ENCODE measurements around the gene OR5T1.

Gene OR5T1

GRCh38 chr11:56273854-56274253 is at the start of gene OR5T1:
Gene OR5T1 (plus strand): TSS chr11:56274154. CDS start chr11:56275639, 1,485 bp downstream.
- no peak for DNase-seq

DNA sequence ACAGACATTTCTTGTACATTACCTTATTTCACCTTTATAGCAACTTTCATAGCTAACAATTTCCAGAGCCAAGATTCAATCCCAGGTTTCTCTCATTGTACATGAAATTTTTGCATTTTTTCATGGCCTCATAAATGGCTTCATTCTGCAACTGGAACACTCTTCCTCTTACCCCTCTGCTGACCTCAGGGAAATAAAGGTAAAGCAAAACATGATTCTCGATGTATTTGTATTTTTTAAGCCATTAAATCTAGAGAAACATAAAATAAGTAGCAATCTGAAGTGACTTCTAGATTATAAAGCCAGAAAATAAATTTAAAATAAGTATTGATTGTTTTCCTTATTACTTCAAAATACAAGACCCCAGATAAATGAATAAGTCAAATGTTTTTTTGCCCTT is 39.8 kb upstream of the OR5T1 start, which contains the start of gene OR5T2:
TSS of gene OR5T2 (minus strand) at position 101 of the 400 bp plus-strand sequence. CDS start 1,193 bp downstream, outside the sequence.
- no peak for DNase-seq

- DNase-seq: no peak
Measured at GRCh38 chr11:56251954-56252353, 22.0 kb upstream of the OR5T1 start, which contains the start of gene OR5T3. Gene OR5T3 (plus strand): TSS chr11:56252254. CDS start chr11:56252254, 0 bp downstream.

GRCh38 chr11:56271092-56271491 is 2.9 kb upstream of the OR5T1 start:
- DNase-seq: no peak

DNA sequence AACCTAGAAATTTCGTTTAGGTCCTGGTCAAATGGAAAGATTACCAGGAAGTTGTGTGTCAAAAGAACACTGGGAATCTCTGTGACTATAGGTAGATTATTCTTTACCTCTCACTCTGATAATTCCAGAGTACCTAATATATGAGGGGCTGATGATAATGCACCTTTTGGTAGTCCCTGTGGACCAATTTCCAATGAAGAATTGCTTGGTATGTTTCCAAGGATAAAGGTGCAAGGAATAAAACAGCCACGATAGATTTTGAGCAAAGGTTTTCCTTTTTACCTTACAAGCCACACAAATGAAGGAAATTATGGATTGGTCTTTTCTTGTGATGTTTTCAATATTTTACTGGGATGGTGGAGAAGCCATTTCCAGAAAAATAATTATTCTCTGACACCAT is 18.2 kb downstream of the OR5T1 start, which contains the start of gene OR8H1:
TSS of gene OR8H1 (minus strand) at position 101 of the 400 bp plus-strand sequence. CDS start 1,192 bp downstream, outside the sequence.
- DNase-seq: no peak

DNA sequence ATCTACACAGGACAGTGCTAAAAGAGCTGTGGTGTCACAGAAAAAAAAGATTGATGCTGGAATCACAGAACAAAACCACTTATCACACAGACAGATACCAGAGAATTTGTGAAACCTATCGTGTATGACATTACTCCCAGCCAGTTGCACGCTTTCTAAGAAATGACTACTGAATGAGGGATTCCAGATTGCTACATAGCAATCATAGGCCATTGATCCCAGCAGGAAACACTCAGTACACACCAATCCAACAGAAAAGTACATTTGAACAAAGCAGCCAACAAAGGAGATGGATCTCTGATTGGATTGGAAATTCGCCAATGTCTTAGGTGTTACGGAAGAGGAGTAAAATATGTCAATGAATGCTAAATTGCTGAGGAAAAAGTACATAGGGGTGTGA is 22.9 kb downstream of the OR5T1 start:
- DNase-seq: no peak

- no peak for DNase-seq
Measured at GRCh38 chr11:56307836-56308235, 33.9 kb downstream of the OR5T1 start.

- DNase-seq: no peak
Measured at GRCh38 chr11:56314844-56315243, 40.9 kb downstream of the OR5T1 start, which contains the start of gene OR8K3. Gene OR8K3 (plus strand): TSS chr11:56315144. CDS start chr11:56318307, 3,163 bp downstream.

All from right hindlimb (tissue), 1 donor.